HG03558 (cell line): ENCODE results near the gene ARL14.

Experiments
- ATAC-seq: cut with Tn5 transposase; IDR thresholded peaks from one replicate; pipeline ENCODE4 v1.9.1; 2021; ENCODE audit warnings: moderate number of reproducible peaks; ENCODE audit not compliant: unreplicated experiment; ENCODE audit errors: extremely low read depth

The ARL14 gene

DNA sequence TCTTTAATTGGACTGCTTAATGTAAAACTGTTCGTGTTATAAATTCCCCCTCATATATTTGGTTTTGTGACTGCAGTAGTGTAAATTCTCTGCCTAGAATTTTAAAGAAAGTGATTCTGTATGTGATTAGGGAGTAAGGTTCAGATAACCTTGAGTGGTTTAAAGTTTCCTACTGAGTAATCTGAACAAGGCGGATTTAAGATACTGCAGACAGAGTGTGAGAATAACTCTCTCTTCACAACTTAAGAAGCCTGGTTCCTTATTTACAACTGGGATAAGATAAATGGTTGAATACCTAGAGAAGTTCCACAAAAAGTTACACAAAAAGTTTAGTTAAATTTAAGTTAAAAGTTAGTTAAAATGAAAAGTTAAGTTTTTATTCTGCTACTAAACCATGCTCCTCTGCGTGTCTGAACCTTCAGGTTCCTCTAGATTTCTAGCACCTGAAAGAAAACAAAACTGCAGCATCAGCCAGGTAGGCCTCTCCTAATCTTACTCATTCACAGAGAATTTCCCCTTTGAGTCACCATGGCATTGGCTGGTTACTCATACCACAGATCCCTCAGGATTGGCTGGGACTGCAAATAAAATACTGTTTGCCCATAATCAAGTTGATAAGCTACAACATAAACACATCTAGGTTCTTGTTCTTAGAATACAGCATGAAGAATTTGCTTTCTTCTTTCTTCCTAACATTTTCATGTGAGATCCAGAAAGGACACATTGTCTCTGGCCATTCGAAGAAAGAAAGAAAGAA lies at the start of gene ARL14:
Gene ARL14 (plus strand): TSS at position 614 of the 757 bp plus-strand sequence. CDS start 187 bp downstream, outside the sequence.
- ATAC-seq = no peak

DNA sequence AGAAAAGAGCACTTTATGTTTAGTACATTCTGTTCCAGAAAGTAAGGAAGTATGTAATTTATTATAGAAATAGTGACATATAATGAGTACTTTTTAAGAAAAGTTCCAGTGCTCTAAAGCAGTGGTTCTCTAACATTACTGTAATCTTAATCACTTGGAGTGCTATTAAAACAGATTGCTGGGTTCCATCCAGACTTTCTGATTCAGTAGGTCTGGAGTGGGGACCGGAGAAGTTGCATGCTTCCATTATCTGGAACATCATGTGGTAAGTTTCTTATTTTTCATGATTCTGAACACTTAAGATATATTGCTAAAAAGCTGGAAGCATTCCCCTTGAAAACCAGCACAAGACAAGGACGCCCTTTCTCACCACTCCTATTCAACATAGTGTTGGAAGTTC lies 47.5 kb upstream of the ARL14 start:
- ATAC-seq = no peak

DNA sequence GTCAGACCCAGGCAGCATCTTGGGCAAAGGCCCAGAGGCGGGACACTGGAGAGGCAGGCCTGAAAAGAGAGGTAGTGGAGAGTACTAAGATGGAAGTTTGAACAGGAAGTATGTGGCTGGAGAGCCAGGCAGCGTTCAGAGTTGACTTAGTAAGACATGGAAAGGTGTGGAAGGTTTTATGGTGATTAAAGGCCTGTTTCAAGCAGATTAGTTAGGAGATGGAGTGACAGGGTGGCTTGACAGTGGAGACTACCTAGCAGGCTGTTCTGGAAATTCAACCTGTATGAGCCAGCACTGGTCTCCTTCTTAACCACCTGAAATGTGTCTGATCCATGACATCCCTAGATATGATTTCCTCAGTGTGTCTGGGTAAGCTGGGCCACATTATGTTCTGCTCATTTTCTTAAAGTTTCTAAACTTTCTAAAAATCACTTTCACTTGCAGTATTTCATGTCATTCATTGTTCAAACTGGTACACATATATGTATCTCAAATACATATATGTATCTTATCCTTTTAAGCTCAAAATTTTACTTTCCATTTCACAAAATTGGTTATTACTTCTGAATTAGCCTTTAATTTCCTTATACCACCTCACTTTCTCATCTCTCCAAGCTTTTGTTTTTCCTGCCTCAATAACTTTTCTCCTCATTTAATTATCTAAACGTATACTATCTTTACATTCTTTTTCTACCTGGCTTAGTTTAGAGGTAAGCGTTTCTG lies 43.4 kb upstream of the ARL14 start:
- no peak for ATAC-seq

DNA sequence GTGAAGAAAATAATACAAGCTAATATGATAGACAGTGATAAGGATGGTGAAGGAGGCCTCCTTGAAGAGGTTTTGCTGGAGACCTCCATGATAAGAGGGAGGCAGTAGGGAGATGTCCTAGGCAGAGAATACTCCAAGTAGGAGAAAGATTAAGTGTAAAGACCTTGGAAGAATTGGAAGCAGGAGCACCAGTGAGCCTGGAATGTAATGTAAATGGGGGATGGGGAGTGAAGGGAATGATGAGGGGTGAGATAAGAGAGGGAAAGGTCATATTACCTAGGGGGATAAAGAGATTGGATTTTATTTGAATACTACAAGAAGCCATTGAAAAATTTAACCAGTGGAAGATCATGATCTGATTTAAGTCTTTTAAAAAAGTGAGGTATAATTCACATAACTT lies 41.7 kb upstream of the ARL14 start:
- no peak for ATAC-seq

DNA sequence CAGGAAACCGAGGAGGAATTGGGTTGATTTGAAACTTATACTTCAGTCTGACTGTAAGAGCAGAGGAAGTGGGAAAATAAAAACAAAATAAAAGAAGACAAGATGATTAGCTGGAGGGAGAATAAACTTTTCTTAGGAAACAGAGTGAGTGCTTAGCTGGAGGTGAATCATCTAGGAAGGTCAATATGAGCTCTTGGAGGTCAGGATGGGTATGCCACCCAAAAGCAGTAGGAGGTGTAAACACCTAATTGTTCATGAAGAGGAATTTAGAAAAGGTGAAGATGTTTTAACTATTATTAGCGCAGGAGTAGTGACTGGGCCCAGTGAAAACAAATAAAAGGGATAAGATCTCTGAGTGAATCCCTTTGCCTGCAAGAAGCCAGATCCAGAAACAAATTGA lies 39.9 kb upstream of the ARL14 start:
- ATAC-seq = no peak

DNA sequence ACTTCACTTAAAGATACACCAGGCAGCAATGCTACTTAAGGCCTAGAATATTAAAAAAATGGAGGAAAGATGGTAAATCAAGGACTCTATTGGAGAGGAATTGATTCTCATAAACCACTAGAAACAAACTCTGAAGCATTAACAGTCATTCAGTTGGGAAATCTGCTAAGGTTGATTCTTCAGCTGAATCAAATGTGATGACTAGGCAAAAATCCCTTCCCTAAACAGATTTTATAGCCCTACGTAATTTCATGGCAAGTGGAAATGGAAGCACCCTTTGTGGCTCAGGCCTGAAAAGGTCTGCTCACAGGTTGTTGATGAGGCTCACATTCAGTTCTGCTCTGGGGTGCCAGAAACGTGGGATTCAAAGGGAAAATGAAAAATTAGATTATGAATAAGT lies 38.8 kb upstream of the ARL14 start:
- no peak for ATAC-seq

DNA sequence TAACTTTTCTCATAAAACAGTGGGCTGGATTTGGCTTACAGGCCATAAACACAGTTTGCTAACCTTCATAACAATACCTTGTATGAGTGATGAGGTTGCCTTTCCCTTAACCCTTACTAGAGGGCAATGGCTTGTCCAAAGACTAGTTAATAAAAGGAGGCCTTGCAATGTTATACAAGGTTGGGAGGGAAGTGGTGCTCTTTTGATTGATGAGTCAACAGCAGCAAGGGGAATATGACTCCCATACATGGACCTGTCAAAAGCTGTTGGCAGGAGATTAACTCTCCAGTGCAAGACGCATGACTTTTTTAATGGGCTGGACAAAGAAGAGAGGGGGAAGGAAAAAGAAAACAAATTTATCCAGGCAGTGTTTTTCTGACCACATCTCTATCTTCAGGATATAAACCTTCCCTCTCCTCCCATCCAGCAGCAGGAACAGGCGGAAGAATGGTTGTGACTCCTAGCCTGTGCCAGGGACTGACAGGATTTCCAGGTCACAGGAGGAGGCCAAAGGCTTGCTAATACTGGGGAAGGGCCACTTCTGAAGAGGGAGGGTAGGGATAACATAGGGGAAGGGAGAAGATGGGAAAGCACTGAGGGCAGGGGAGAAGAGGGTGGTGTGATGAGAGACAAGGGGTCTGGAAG lies 35.2 kb upstream of the ARL14 start:
- ATAC-seq = no peak

DNA sequence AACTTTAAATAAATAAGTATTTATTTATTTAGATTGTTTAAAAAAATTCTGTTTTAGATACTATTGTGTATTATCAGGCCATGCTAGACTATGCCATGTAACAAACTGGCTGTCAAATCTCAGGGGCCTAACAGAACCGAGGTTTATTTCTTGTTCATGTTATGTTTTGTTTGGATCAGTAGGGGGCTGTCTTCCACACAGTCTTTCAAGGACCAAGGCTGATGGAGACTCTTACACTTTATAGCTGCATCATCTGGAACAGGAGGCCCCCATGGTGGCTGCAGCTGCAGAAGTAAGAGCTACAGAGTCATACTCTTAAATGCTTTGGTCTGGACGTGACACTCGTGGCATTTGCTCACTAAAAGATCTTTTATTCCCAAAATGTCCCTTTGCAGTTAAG lies 33.0 kb upstream of the ARL14 start:
- no peak for ATAC-seq

DNA sequence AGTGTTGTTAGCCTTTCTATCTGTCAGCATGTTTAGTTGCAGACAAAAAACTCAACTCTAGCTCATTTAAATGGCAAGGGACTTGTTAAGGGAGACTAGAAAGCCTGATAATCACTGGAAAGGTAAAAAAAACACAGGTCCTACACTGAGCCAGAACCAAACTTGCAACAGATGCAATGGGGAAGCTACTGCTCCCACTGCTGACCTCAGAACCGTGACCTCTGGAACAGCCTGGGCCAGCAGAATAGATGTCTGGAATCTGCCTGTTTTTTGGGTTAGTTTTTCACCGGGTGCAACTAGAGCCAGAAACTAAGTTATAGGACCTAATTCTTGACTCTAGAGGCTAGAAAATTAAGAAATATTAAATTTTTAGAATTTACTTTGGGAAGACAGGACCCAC lies 32.5 kb upstream of the ARL14 start:
- ATAC-seq = no peak

DNA sequence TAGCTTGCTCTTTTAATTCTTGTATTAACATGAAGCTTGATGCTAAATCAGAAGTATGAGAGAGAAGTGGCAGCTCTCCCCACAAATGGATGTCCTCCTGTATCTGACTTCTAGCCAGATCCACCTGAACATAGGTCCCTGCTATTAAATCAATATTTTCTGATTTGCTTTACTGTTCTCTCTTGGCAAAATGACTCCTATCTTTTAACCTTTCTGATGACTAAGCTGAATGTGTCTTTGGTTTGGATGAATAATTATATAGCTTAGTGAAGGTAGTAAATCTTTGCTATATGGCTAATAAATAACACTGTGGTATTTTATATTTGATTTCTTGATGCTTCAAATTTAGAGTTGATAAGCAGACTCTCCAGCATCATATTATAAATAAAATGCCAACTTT lies 28.3 kb upstream of the ARL14 start:
- no peak for ATAC-seq

DNA sequence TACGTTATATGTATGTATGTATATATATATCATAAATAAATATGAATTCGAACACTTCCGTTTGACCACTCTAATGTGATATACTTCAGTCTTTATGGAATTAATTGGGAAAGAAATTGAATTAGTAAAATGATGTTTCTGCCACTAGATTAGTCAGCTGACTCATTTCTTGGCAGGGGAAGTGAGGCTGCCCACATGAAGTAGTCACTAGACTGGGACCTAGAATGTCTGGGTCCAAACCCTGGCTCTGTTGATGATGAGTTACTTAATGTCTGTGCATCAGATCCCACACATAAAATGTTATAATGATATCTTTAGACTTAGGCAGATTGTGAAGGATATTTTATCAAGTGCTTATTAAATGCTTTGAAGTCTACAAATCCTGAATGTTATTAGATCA lies 27.4 kb upstream of the ARL14 start:
- no peak for ATAC-seq

DNA sequence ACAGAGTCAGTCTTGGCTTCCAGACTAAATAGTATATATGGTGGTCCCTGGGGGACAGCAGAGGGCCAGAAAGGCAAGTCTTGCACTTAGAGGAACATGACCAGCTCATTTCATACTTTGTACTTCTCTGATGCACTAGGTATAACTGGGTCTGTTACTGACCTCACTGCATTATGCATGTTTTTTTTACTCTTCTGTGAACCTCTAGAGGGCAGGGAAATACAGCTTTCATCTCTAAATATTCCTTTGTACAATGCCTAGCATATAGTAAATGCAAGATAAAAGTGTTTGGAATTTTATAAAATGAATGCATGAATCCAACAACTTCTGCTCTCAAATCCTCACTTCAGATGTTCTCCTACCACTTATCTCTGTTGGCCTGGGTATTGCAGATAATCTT lies 23.4 kb upstream of the ARL14 start:
- no peak for ATAC-seq

DNA sequence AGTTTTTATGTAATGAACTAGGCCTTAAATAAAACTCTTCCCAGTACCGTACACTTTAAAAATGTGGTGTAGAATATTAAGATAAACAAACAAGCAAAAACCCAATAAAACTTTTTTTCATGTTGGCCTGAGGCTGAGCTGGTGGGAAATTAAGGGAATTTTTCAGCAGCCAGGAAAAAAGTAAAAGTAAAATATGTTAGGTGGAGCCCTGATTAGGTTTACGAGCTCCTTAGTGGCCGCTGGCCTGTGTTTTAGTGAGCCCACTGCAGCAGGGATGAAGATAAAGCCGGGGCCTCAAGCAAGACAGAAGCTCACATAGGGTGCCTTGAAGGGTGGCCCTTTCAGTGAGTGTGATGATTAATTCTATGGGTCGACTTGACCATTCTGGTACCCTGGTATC lies 16.1 kb upstream of the ARL14 start:
- no peak for ATAC-seq

DNA sequence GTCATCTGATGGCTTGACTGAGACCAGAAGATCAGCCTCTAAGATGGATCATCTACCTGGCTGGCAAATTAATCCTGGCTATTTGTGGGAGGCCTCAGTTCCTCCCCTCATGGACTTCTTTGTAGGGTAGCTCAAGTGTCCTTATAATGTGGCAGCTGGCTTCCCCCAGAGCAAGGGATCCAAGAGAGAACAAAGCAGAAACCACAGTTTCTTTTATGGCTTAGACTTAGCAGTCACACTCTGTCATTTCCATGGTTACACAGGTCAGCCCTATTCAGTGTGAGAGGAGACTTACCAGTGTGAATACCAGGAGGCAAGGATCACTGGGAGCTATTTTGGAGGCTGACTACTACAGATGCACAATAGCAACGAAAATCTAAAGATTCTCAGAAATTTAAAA lies 15.3 kb upstream of the ARL14 start:
- ATAC-seq = no peak

DNA sequence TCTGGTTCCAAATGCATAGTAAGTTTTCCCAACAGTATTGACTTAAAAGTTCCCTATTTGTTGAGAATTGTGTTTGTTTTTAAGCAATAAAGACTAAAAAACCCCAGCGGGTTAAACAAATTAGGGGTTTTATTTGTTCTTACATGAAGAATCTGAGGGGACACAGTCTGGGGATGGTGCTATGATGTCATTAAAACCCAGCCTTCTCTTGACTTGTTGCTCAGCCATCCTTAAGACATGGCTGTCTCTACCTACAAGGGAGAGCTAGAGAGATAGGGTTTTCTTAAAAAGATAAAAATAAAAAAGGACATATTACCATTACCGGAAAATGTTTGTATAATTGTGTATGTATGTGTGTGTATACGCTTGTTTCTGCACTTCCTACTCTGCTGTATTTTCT lies 11.7 kb upstream of the ARL14 start:
- ATAC-seq = no peak

DNA sequence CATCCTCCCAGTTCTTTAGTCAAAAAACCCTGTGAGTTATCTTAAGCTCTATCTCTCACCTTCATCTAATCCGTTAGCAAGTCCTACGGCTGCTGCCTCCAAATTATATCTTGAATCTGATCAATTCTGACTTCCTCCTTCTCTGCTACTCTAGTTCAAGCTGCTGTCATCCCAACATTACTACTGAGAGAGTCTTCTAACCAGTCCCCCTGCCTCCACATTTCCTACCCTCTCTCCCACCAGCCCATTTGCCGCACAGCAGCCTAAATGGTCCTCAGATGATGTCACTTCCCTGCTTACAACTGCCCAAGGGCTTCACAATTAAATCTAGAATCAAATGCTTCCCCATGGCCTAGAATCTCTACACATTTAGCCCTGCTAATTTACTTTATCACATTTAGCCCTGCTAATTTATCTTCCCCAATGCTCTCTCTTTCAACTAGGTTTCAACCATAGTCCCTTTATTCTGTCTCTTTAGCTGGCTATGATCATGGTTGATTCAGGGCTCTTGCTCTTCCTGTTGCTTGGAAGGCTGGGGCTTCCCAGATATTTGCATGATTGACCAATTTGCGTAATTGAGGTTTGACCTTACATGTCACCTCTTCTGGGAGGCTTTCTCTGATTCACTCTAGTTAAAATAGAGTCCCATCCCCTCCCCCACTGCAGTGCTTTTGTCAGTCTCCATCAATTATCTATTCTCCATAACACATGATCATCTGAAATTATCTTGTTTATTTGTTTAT lies 11.0 kb upstream of the ARL14 start:
- ATAC-seq = peak; percentile 82

DNA sequence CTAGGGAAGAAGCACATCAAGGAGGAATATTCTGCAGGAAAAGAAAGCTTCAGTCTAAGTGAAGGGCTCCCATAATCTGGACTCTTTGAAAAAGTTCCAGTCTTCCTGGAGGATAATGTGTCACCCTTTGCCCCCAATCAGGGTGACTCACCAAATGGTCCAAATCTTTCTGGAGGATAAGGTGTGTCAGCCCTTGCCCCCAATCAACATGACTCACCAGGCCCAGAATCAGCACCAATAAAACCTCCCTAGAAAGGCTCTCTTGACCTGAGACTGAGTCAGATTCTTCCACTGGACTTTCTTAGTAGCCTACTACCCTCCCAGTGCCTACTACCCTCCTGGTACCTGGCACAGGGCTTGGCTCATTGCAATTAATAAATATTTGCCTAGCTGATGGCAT lies 9.5 kb upstream of the ARL14 start:
- ATAC-seq = no peak

DNA sequence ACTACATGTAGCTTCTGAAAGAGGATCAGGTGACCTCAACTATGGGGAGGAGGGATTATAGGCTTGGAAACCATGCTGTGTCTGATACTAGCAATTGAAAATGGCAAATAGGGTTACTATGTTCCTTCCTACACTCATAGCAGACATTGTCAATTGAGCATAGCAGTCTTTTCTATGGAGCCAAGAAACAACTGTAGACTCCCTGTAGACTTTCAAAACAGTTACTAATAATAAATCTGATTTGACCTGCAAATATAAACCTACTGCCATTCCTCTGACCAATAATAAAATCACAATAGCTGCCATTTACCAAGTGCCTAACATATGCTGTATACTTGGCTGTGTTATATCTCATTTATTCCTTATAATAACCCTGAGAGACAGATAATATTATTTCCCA lies 8.5 kb upstream of the ARL14 start:
- ATAC-seq = no peak

DNA sequence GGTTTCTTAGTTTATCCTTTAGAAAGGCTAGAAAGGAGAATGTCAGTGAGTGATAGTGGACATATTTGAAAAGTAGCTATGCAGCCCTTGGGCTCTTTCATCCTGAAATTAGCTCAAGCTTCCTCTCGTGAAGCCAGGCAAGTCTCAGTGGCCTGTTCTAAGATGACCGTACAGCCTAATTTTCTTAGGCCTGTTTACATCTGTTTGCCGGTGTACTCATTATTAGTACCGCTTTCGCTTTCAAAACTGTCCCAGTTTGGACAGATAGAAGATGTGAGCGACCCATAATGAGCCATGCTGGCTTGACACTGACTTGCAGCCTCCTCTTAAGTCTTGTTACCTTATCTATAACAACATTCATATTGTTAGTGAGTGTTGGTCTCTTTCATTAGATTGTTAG lies 5.7 kb upstream of the ARL14 start:
- peak; percentile 67 for ATAC-seq

DNA sequence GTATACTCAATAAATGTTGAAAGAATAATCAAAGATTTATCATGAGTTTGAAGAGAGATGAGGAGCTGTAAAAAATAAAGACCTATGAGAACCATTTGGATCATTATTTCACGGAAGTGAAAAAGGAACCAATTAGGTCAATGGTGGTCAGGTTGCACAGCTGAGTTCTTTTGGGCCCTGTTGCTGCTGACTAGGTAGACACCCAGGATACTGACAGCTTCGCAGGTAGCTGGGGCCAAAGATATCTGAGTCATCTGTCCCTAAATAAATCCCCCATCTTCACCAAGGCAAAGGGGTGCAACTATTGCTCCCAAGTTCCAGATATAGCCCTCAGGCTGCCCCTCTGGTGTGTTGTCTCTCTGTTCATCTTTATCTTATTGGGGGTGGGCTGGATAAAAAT lies 5.0 kb upstream of the ARL14 start:
- ATAC-seq = no peak

DNA sequence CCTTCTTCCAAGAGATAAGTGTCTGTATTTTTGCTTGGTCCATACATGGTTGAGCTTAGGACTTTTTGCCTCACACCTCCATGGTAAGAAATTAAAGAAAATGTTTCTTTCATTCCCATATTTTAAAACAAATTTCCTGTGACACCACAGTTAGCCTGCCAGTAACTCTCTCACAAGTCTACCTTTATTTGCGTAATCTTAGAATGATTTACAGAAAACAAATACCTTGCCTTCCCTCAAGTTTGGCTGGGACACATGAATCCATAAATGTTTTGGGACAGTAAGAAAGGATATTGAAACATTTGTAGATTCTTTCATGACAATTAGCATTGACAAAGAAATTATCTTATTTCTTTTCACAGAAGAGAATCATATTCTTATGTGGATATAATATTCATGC lies 3.8 kb upstream of the ARL14 start:
- no peak for ATAC-seq
